ENCODE measurements around the gene KLHL15. TPM values are rescaled to one million over a fixed set of nuclear protein-coding genes. Genes with fewer than 3 reads are reported as not detected.

KLHL15 gene
- total RNA-seq, 2 experiments from 2014 or later: 13.4 to 13.8 TPM

- ChIA-PET POLR2A (interaction anchor here (0.6 to 1.4 kb wide), 3 partner anchors 8 to 47 kb away, joined by 3 to 5 read pairs (median 3); no protein-coding TSS in a partner anchor), CTCF (ENCODE audit: unreplicated experiment) (no interaction called here)
- Histone ChIP-seq H3K9me2 (ENCODE audit: insufficient read depth, low read length) (no peaks in the 10 kb centered on the region), H4K20me1 (ENCODE audit: insufficient read depth, low read length) (no peaks in the 10 kb centered on the region), H3K27ac (ENCODE audit: low read depth, low read length, poor library complexity, severe bottlenecking) (peak overlapping the region; percentile 63), H3K4me1 (ENCODE audit: insufficient read depth, low read length, poor library complexity, severe bottlenecking) (peaks cover 18% of the 10 kb centered on the region), H2AFZ (ENCODE audit: low read length) (peak overlapping the region; percentile 100), H3K9me3 (ENCODE audit: low read length) (no peaks in the 10 kb centered on the region), H3K79me2 (ENCODE audit: insufficient read depth, low read depth, low read length) (no peaks in the 10 kb centered on the region), H3K4me2 (ENCODE audit: low read length) (peak overlapping the region; percentile 84), H3K36me3 (ENCODE audit: insufficient read depth, low read length) (no peaks in the 10 kb centered on the region), H3K4me3 (ENCODE audit: low read depth, low read length, poor library complexity, severe bottlenecking) (peak overlapping the region; percentile 53)
- TF ChIP-seq CTCF (conservative IDR thresholded peaks at IDR 0.05; ENCODE audit: low read length): peak; percentile 51
- TF ChIP-seq EZH2phosphoT487 (IDR thresholded peaks at IDR 0.05; ENCODE audit: borderline replicate concordance, low read depth, low read length): no peak
- intact Hi-C loops (cut with micrococcal nuclease; ENCODE audit: unreplicated experiment): loop anchor here (2.0 kb wide), 1 partner anchor 45 kb away; the partner anchor contains the start of gene CXorf58
- BruUV-seq (replicated peaks): no TSS peak
- peak; percentile 26 for DNase-seq (ENCODE audit: low spot score)
These were observed 73.1 kb downstream of the KLHL15 start for GRCh38 chrX:23953908-23954269.

- Histone ChIP-seq H3K79me2 (ENCODE audit: insufficient read depth, low read depth, low read length) (no peaks in the 10 kb centered on the region), H3K9me3 (ENCODE audit: low read length) (no peaks in the 10 kb centered on the region), H3K4me3 (ENCODE audit: low read depth, low read length, poor library complexity, severe bottlenecking) (peak overlapping the region; percentile 53), H2AFZ (ENCODE audit: low read length) (peak overlapping the region; percentile 100), H3K9me2 (ENCODE audit: insufficient read depth, low read length) (no peaks in the 10 kb centered on the region), H4K20me1 (ENCODE audit: insufficient read depth, low read length) (no peaks in the 10 kb centered on the region), H3K4me2 (ENCODE audit: low read length) (peak overlapping the region; percentile 84), H3K36me3 (ENCODE audit: insufficient read depth, low read length) (no peaks in the 10 kb centered on the region), H3K27ac (ENCODE audit: low read depth, low read length, poor library complexity, severe bottlenecking) (peak overlapping the region; percentile 63), H3K4me1 (ENCODE audit: insufficient read depth, low read length, poor library complexity, severe bottlenecking) (peaks cover 18% of the 10 kb centered on the region)
- TF ChIP-seq EZH2phosphoT487 (IDR thresholded peaks at IDR 0.05; ENCODE audit: borderline replicate concordance, low read depth, low read length) (no peak), CTCF (conservative IDR thresholded peaks at IDR 0.05; ENCODE audit: low read length) (no peak)
- intact Hi-C loops (cut with micrococcal nuclease; ENCODE audit: unreplicated experiment): loop anchor here (2.0 kb wide), 1 partner anchor 44 kb away; the partner anchor contains the start of gene CXorf58
- DNase-seq (ENCODE audit: low spot score): peak; percentile 61
- BruUV-seq (replicated peaks): no TSS peak
- ChIA-PET CTCF (ENCODE audit: unreplicated experiment) (no interaction called here), POLR2A (interaction anchor here (0.6 to 1.4 kb wide), 5 partner anchors 9 to 227 kb away, joined by 3 to 5 read pairs (median 4); no protein-coding TSS in a partner anchor)
These were observed 73.7 kb downstream of the KLHL15 start for GRCh38 chrX:23952984-23953907.

Measured in OCI-LY7 (cell line).